GM18517 (cell line): ENCODE results near the gene FGD2.
A peak's percentile ranks its signal among the peaks of the same experiment; 100 is the strongest.

Experiments used
- ATAC-seq: cut with Tn5 transposase; IDR thresholded peaks from one replicate; pipeline ENCODE4 v1.9.1; 2021; ENCODE audit warnings: mild to moderate bottlenecking, moderate library complexity; ENCODE audit not compliant: unreplicated experiment

FGD2 gene

DNA sequence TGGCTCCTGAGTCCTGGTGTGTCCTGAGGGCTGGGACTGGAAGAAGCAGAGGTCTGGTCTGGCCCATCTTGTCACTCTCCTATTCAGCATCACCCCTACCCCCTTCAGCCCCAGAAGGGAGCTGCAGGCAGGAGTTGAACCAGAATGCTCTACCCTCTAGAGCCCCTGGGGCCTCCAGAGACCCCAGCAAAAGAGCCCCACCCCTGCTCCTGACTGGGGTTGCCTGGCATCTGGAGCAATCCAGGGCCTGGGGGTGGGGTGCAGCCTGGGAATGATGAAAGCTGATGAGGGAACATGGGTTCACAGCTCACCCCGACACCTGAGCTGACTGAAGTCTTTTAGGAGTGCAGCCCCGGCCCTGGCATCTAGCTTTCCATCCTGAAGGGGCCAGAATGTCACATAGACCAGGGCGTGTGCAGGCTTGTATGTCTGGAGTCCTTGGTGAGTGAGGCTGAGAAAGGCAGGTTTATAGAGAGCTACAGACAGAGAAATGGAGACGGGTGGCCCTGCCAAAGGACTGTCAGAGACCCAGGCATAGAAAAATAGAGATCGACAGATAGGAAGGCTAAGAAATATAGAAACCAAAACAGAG lies 12.2 kb downstream of the FGD2 start:
- ATAC-seq = no peak

DNA sequence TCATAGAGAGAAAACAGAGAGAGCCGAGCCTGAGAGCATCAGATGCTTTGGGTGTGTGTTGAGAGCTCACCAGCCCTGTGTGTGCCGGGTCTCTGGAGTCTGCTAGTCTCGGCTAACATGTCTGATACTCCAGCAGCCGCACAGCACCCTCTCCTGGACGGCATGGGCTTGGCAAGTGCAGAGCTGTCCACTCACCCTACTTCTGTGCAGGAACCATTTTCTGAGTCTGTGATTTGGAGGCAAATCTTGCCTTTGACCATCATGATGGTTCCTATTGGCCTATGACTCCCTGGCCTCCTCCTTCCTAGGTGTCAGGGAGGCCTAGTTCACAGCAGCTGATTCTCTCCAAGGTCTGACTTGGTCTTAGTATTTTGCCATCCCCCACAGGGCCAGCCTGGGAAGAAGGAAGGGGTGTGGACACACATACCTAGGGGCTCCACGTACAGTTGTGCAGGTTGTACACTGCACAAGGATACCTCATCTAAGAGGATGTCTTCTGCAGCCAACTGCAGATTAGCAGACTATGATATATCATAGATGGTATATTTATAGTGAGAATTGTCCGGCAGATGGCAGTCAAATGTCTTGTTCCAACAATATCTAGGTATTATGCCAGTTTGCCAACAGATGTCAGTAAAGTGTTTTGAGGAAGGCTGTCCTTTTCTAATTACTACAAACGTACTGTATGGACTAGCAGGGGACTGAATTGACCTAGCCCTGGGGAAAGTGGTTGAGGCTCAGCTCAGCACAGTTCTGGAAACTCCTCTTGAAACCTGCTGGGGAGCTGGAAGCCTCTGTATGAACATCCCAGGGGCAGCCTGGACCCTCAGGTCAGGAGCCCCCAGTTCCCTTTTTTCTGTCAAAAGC lies 13.0 kb downstream of the FGD2 start:
- ATAC-seq = peak; percentile 81

DNA sequence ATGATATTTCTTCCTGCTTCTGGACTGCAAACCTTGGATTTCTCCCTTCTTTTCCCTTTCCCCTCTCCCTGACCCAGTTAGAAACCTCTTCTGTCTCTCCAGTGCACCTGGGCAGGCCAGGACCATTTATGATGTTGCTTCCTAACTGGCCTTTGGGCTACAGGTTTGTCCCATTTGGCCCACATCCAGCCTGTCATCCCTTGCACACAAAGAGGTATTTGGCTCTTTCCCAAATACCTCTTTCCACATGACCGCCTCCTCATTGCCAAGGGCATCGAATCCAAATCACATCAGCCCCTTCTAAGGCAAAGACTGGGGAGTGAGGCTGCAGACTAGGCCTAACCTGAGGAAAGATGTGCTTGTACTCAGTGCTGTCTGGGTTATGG lies 13.6 kb downstream of the FGD2 start:
- no peak for ATAC-seq

DNA sequence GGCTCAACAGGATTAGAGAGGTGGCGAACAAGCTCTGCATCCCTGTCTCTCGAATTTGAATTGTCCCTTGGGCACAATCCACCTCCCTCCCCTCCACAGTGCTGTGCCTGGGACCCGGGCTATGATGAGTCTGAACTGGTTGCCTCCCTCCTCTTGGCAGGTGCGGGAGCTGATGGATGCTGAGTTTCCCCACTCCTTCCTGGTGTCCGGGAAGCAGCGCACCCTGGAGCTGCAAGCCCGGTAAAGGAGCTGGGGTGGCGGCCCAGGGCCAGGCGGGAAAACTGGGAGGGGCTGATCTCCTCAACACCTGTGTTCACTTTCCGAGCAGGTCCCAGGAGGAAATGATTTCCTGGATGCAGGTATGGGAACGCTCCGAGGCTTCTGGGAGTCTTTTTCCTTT lies 14.9 kb downstream of the FGD2 start:
- no peak for ATAC-seq

DNA sequence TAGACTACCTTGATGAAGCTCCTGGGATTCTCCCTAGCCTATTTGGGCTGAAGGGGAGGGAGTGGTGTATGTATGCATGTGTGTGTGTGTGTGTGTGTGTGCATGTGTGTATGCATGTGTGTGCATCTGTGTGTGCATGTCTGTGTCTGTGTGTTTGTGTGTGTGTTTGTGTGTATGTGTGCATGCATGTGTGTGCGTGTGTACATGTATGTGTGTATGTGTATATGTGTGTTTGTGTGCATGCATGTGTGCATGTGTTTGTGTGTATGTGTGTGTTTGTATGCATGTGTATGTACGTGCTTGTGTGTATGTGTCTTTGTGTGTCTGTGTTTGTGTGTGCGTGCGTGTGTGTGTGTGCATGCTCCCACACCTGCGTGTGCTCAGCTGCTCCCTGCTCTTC lies 15.4 kb downstream of the FGD2 start:
- ATAC-seq = no peak

DNA sequence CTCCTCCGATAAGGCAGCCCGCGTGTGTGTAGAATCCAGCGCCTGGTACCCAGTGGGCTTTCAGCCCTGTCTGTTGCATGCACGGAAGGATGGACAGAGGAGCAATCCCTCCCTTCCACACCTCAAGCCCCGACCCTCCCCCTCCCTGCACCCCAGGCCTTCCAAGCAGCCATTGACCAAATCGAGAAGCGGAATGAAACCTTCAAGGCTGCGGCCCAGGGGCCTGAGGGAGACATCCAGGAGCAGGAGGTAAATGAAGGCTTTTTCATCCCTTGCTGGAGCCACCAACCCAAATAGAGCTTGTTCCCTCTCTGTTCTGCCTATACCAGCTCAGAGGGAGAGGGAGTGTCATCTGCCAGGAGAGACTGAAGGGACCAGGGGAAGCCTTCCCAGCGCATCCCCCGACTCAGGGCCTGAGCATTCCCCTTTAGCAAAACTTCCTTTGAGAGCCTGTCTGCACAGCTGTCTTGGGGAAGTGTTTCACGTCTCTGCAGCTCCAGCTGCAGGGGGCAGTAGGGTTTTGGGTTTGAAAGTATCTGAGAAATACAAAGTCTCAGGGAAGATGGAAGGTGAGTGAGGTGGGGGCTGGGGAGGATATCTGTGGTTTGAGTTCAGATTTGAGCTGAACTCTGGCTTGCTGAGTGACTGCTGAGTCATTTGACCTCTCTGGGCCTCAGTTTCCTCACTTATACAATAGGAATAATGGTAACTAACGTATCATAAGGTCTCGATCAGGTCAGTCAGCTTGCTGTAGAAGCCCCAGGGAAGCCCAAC lies 16.1 kb downstream of the FGD2 start:
- ATAC-seq = no peak

DNA sequence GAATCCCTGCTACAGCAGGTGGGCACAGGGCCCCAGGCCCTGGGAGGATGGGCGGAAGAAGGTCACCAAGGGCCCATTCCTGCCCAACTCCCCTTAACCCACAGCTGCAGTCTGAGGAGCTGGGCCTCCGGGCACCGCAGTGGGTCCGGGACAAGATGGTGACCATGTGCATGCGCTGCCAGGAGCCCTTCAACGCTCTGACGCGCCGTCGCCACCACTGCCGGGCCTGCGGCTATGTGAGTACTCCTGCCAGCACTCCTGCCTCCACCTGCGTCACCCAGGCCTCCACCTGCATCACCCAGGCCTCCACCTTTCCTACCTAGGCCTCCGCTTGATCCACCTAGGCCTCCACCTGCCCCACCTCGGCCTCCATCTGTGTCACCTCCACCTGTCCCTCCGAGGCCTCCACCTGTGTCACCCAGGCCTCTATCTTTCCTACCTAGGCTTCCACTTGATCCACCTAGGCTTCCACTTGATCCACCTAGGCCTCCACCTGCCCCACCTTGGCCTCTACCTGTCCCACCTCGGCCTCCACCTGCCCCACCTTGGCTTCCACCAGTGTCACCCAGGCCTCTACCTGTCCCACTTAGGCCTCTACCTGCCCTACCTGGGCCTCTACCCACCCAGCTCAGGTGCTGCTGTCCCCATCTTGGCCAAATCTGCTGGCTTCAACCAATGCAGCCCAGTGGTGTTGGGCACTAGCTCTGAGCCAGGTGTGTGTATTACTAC lies 16.8 kb downstream of the FGD2 start:
- no peak for ATAC-seq

DNA sequence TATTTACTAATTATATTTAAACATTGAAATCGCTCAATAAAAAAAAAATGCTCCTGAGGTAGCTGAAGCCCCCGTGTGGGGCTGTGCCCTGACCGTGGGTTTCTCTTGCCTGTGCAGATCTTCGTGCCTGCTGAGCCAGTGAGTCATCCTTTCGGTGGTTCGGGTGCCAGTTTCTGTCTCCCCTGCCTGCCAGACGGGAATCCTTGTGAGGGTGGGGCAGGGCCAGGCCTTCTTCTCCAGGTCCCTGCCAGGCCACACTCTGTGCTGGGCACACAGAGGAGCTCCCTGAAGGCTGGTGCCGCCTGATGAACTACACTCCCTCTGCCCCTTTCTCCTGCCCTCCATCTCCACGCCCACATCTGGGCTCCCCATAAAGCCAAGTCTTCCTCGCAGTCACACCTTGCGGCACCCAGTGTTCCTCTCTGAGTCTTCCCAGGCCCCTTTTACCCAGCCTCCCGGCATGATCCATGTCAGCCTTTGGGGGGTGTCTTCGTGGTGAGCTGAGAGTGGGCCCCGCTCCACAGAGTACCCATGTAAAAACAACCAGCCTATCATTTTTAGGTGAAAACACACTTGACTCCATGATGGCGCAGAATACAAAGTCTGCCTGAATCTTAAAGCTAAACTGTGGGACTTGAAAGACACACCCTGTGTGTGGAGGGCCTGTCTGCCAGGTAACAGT lies 19.3 kb downstream of the FGD2 start:
- no peak for ATAC-seq

DNA sequence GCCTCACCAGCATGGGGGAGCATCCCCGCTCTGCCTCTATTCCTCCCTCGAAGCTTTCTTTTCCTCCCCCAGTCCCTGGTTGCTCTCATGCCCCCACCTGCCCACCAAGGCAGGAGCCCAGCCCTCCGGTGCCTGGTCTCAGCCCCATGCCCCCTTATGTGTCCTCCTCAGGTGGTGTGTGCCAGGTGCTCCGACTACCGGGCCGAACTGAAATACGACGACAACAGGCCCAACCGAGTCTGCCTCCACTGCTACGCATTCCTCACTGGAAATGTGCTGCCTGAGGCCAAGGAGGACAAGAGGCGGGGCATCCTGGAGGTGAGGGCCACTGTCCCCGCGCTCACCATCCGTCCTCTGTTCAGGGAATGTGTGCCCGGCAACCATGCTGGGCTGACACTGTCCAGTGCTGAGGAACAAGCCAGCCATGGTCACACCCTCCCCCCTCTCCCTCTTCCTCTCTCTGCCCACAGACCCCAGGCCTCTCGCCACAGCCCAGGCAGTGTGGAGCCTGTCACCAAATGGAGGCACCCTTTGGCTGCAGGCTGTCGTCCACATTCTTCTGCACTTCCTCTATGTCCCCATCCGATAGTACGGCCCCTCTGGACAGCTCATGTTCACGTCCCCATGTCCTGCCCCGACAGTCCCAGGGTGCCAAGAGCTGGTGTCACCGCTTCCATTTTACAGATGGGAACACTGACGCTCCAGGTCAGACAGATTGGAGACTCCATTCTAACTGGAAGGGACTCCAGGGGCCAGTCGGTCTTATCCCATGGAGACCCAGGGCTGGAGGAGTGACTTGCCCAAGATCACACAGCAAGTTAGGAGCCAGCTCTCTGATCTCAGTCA lies 20.4 kb downstream of the FGD2 start:
- ATAC-seq = no peak

DNA sequence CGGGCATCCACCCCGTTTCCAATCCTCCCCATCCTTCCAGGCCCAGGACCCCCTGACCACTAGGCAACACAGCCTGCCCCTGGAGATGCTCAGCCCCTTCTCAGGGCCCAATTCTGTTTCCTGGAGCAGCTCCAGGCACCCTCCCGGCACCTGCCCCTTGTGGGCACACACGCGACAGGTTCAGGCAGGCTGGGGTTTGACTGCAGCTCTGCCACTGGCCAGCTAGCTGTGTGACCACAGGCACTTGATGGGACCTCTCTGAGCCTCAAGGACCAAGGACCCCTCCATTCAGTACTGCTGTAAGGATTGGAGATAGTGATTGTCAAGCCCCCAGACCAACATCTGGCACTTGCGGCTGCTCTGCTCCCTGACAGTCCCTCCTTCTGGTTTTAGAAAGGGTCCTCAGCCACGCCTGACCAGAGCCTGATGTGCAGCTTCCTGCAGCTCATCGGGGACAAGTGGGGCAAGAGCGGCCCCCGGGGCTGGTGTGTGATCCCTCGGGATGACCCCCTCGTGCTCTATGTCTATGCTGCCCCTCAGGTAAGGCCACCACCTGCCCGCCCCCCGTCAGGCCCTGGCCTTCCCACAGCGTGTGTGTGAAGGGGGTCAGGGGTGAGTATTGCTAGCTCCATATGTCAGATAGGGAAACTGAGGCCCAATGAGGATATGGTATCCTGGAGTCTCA lies 21.7 kb downstream of the FGD2 start:
- ATAC-seq = no peak

DNA sequence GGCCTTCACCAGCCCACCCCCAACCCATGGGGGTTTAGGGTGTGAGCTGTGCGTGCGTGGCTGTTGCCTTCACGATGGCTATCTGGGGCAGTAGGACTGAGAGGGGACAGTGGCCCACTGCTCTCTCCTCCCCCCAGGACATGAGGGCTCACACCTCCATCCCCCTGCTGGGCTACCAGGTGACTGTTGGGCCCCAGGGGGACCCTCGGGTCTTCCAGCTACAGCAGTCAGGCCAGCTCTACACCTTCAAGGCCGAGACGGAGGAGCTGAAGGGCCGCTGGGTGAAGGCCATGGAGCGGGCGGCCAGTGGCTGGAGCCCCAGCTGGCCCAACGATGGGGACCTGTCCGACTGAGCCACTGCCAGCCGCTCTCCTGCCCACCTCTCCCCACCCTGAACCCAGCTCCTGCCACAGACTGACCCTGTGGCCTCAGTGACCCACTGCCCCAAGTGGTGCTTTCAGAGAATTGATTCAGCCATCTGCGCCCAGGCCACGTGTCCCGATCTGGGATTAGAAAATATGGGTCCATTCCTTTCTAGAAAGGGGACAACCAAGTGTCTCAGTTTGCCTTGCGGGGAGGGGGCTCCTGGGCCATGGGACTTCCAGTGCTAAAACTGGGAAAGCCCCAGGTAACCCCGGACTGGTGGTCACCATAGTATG lies 22.5 kb downstream of the FGD2 start:
- no peak for ATAC-seq

DNA sequence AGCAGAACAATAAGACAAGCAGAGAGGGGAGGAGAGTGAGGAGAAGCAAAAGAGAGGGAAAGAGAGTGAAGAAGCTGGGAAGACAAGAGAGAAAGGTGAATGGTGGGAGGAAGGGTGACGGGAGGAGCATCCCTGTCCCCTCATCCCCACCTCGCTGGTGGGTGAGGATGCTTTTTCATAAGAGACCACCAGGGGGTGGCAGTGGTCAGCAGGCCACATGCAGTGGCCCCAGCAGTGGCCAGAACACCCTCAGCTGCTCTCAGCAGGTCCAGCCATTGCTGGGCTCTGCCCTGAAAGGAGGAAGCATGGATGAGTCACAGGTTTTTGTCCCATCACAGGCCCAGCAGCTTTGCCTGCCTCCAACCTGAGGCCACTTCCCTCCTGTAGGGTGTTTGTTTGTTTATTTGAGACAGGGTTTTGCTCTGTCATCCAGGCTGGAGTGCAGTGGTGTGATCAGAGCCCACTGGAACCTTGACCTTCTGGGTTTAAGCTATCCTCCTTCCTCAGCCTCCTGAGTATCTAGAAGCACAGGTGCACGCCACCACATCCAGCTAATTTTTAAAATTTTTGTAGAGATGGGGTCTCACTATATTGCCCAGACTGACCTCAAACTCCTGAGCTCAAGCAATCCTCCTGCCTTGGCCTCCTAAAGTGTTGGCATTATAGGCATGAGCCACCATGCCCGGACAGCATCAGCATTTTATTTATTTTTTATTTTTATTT lies 24.0 kb downstream of the FGD2 start:
- no peak for ATAC-seq

DNA sequence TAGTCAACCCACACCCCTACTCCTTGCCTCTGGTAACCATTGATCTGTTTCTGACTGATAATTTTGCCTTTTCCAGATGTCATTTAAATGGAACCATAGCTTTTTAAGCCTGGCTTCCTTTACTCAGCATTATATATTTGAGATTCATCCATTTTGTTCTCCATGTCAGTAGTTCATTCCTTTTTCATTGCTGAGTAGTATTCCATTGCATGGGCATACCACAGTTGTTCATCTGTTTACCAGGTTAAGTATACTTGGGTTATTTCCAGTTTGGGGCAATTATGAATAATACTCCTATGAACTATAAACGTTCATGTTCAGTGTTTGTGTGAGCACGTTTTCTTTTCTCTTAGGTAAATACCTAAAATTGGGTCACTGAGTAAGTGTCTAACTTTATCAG lies 25.1 kb downstream of the FGD2 start:
- ATAC-seq = no peak

DNA sequence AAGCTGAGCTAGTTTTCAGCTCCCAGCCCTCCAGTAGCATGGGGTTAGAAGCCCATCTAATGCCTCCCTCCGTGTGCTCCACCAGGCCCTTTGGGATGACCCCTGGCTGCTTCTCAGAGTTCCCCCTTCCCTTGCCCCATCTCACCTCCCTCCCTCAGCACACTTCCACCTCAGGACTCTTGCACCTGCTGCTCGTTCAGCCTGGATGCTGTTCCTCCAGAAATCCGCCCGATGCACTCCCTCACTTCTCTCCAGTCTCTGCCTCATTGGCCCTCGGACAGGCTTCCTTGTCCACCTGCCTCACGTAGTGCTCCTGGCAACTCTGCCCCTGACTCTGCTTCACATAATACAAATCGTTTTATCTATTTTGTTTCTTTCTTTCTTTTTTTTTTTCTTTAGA lies 26.8 kb downstream of the FGD2 start:
- no peak for ATAC-seq

DNA sequence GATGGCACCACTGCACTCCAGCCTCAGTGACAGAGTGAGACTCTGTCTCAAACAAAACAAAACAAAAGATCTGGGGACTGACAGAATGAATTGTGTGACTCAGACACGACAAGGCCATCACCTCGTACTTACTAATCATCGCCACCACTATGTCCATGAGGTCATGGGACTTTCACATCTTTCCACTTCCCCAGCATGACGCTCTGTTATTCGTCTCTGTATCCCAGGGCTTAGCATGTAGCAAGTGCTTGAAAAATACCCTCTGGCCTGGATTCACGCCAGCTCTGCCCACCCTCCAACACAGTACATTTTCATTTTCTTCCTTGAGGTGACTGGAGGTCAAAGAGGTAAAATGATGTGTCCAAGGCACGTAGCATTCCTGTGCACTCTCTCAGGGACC lies 27.8 kb downstream of the FGD2 start:
- ATAC-seq = no peak

DNA sequence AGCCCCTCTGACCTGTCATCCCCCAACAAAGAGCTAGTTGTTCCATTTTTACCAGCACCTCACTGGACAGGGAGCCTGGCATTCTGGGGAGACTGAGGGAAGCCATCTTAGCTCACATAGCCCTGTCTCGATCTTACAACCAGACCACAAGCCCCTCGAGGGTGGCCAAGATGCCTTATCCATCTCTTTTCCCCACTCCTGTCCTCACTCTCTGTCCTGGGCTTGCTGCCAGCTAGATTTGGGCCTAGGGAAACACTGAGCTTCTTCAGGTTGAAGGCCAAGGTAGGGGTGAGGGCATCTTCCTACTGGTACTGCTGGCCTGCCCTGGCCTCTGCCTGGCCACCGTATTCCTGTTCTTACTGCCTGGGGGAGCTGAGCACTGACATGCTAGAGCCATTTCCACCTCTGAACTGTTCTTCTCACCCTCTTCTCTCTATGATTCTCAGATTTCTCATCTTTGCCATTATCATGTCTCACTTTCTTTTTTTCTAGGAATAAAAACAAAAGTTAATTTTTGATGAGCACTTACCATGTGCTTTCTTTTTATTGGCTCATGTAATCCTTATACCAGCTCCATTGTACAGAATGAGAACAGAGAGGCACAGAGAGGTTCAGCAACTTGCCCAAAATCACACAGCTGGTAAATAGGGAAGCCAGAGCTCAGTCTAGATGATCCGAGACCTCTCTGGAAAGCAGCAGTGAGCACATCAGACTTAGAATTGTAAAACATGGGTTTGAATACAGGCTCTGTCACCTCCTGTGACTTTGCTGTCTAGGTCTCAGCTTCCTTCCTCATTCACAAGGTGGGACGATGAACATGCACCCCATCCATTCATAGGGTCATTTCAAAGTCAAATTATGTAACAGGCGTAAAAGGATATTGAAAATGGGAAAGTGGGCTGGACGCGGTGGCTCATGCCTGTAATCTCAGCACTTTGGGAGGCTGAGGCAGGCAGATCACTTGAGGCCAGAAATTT lies 28.7 kb downstream of the FGD2 start:
- no peak for ATAC-seq

DNA sequence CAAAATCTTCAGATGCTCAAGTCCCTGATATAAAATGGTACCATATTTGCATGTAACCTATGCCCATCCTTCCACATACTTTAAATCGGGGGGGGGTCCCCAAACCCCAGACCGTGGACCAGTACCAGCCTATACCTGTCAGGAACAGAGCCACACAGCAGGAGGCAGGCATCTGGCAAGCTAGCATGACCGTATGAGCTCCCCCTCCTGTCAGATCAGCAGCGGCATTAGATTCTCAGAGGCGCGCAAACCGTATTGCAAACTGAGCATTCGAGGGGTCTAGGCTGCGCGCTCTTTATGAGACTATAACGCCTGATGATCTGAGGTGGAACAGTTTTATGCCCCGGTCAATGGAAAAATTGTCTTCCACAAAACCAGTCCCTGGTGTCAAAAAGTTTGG lies 30.7 kb downstream of the FGD2 start:
- ATAC-seq = no peak
